Measurements from ENCODE around the gene SZT2.

DNA sequence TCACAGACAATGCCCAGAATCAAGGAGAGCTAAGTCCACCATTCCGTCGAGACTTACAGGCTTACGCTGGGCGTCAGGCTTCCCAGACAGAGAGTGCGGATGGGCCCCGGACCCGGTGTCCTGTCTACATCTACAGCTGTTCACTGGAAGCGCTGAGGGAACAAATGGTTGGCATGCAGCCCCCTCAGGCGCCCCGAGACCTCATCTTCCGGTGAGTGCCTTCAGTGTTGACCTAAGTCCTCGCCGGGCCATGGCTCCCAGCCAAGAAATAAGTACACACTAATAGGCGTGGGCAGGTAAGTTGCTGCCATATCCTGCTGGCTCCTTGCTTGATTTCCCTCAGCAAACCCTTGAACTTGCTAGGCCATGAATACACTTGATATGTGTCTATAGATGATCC, 37.8 kb downstream of the SZT2 start:
- TF ChIP-seq, protein P1, sequence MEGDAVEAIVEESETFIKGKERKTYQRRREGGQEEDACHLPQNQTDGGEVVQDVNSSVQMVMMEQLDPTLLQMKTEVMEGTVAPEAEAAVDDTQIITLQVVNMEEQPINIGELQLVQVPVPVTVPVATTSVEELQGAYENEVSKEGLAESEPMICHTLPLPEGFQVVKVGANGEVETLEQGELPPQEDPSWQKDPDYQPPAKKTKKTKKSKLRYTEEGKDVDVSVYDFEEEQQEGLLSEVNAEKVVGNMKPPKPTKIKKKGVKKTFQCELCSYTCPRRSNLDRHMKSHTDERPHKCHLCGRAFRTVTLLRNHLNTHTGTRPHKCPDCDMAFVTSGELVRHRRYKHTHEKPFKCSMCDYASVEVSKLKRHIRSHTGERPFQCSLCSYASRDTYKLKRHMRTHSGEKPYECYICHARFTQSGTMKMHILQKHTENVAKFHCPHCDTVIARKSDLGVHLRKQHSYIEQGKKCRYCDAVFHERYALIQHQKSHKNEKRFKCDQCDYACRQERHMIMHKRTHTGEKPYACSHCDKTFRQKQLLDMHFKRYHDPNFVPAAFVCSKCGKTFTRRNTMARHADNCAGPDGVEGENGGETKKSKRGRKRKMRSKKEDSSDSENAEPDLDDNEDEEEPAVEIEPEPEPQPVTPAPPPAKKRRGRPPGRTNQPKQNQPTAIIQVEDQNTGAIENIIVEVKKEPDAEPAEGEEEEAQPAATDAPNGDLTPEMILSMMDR (conservative IDR thresholded peaks at IDR 0.05; ENCODE audit: low read depth, low read length) = no peak
- no peak for TF ChIP-seq EZH2 (IDR thresholded peaks at IDR 0.05; ENCODE audit: borderline replicate concordance, low read depth, low read length, poor library complexity, severe bottlenecking)
